Suppressor macrophage (primary cell): ENCODE data around the gene SNX17.

Experiments
- DNase-seq, 4 experiments: peaks; one replicate each; pipeline ENCODE4 v3.0.0-alpha.2; 2020 to 2022

SNX17 gene

GRCh38 chr2:27363933-27364332 lies 6.5 kb upstream of the SNX17 start:
- no peak for DNase-seq

GRCh38 chr2:27369471-27370025 lies 868 bp upstream of the SNX17 start:
- DNase-seq = peak; percentile 37 to 70 (median 58)

- peak; percentile 82 to 94 (median 89) for DNase-seq
Observed at GRCh38 chr2:27370816-27371620, 602 bp downstream of the SNX17 start.

GRCh38 chr2:27372937-27373336 lies 2.5 kb downstream of the SNX17 start:
- DNase-seq = no peak

GRCh38 chr2:27373567-27373966 lies 3.2 kb downstream of the SNX17 start:
- DNase-seq = no peak

GRCh38 chr2:27375513-27376099 lies 5.2 kb downstream of the SNX17 start:
- DNase-seq = no peak

- DNase-seq = no peak
Observed at GRCh38 chr2:27376151-27376865, 5.9 kb downstream of the SNX17 start.

GRCh38 chr2:27376866-27377617 lies 6.6 kb downstream of the SNX17 start:
- no peak for DNase-seq

GRCh38 chr2:27377618-27378095 lies 7.2 kb downstream of the SNX17 start:
- no peak for DNase-seq

GRCh38 chr2:27378096-27378808 lies 7.8 kb downstream of the SNX17 start:
- peak in 2 of 4 experiments; percentile 13 to 33 for DNase-seq

GRCh38 chr2:27378809-27379290 lies 8.4 kb downstream of the SNX17 start:
- DNase-seq = no peak

- DNase-seq = no peak
Observed at GRCh38 chr2:27379383-27379835, 9.0 kb downstream of the SNX17 start.

- peak; percentile 69 to 88 (median 82) for DNase-seq
Observed at GRCh38 chr2:27379836-27380625, 9.6 kb downstream of the SNX17 start.

- peak; percentile 97 to 99 (median 99) for DNase-seq
Observed at GRCh38 chr2:27380626-27381545, 10.5 kb downstream of the SNX17 start, which contains the start of gene ZNF513. ZNF513 (minus strand) TSS chr2:27380734; CDS start chr2:27380526, 208 bp downstream.

GRCh38 chr2:27381577-27382181 lies 11.3 kb downstream of the SNX17 start:
- DNase-seq = no peak

GRCh38 chr2:27390822-27391679 lies 20.6 kb downstream of the SNX17 start:
- DNase-seq = no peak

- DNase-seq = no peak
Observed at GRCh38 chr2:27393225-27393624, 22.8 kb downstream of the SNX17 start.

- no peak for DNase-seq
Observed at GRCh38 chr2:27398962-27399361, 28.5 kb downstream of the SNX17 start.
